Measurements from ENCODE around the gene P2RY12.

The P2RY12 gene

DNA sequence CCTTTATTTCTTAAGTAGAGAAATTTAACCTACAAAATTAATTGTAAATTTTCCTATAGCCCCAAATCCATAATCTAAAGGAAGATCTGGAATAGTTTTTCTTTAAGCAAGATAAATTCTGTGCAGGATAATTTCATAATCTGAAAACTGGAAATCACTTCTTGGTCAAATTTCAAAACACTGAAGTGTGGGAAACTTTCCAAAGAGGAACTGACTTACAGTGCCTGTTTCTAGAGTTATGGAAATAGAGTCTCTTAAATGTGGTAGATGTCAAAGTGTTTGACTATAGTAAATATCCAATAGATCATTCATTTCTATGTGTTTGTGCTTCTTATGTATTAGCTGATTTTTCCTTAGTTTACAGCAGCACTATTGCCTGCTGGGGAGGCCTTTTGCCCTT, 53.7 kb downstream of the P2RY12 start:
- Mint-ChIP-seq H3K27ac (no peak overlapping the region), H3K4me3 (no peak overlapping the region), H3K9me3 (no peaks in the 10 kb centered on the region), H3K36me3 (ENCODE audit: low read depth) (no peaks in the 10 kb centered on the region), H3K4me1 (no peaks in the 10 kb centered on the region), H3K27me3 (ENCODE audit: low read depth) (no peaks in the 10 kb centered on the region)
- TF ChIP-seq, protein P1, sequence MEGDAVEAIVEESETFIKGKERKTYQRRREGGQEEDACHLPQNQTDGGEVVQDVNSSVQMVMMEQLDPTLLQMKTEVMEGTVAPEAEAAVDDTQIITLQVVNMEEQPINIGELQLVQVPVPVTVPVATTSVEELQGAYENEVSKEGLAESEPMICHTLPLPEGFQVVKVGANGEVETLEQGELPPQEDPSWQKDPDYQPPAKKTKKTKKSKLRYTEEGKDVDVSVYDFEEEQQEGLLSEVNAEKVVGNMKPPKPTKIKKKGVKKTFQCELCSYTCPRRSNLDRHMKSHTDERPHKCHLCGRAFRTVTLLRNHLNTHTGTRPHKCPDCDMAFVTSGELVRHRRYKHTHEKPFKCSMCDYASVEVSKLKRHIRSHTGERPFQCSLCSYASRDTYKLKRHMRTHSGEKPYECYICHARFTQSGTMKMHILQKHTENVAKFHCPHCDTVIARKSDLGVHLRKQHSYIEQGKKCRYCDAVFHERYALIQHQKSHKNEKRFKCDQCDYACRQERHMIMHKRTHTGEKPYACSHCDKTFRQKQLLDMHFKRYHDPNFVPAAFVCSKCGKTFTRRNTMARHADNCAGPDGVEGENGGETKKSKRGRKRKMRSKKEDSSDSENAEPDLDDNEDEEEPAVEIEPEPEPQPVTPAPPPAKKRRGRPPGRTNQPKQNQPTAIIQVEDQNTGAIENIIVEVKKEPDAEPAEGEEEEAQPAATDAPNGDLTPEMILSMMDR (IDR thresholded peaks at IDR 0.05; ENCODE audit: unreplicated experiment in 3 of 3), result no peak

DNA sequence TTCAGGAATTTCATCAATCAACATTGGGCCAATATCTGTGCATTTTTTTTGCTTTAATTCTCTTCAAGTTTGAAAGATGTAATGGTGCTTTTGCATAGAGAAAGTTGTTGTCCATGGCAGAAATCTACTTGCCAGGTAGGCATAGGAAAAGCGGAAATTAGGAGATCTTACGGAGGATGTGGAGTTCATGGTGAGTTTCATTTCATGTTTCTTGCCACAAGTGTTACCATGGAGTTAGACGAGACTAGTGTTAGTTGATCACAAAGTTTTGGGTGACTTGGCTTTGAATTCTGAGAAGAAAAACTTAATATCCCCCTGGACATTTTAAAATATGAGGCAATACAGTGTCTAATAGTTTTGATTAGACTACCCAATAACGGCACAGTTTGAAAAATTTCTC, 54.2 kb downstream of the P2RY12 start:
- Mint-ChIP-seq H3K9me3 (no peaks in the 10 kb centered on the region), H3K4me3 (no peak overlapping the region), H3K27me3 (ENCODE audit: low read depth) (no peaks in the 10 kb centered on the region), H3K36me3 (ENCODE audit: low read depth) (no peaks in the 10 kb centered on the region), H3K4me1 (no peaks in the 10 kb centered on the region), H3K27ac (no peak overlapping the region)
- TF ChIP-seq, protein P1 (IDR thresholded peaks at IDR 0.05; ENCODE audit: unreplicated experiment in 3 of 3), result no peak

DNA sequence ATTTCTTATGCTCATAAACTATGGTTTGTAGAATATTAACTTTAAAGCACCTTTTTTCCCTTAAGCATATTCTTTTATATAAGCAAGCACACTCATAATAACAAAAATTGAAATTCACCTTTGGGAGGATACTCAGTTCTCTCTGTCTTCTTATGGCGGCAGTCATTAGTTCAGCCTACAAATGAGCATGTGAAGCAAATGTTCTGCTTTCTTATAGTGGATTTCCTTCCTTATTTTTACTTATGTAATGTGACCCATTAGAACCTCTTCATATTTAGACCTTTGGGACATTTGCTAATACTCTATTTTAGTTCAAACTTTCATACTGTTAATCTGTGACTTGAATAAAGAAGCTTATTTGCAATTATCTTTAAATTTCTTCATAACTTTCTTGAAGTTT, 55.2 kb downstream of the P2RY12 start, which contains the start of gene P2RY13:
Gene P2RY13 (minus strand): TSS at position 187 of the 400 bp plus-strand sequence. CDS start 21 bp downstream, at position 166.
- Mint-ChIP-seq H3K27ac (no peak within 1 kb of the TSS), H3K4me1 (no peaks in the 10 kb centered on the region), H3K4me3 (no peak within 1 kb of the TSS), H3K36me3 (ENCODE audit: low read depth) (no peaks in the 10 kb centered on the region), H3K9me3 (no peaks in the 10 kb centered on the region), H3K27me3 (ENCODE audit: low read depth) (no peaks in the 10 kb centered on the region)
- TF ChIP-seq, protein P1 (IDR thresholded peaks at IDR 0.05; ENCODE audit: unreplicated experiment in 3 of 3), result no peak

DNA sequence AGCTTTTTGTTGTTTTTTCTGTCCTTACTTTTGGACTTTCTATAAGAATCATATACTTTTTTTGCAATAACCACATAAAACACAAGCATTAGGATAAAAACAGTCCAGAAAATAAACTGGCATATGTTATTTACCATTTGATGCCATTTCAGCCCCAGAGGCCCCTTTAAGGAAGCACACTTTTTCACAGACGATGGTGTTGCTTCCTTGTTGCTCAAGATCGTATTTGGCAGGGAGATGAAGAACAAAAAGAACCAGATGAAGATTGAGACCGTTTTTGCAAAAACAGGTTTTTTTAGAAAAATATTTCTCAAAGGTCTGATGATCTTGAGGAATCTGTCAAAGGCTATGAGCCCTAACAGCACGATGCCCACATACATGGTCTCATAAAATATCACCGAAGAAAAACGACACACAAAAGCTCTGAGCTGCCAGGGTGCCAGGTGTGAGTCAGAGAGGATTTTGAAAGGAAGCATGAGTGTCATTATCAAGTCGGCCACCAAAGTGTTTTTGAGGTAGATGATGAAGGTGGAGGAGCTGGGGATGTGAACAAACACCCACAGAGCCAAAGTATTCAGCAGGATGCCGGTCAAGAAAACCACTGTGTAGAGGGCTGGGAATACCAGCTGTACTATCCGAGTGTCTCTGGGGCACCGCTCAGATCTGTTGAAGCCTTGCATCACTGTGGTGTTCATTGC, 56.1 kb downstream of the P2RY12 start:
- TF ChIP-seq, protein P1 (IDR thresholded peaks at IDR 0.05; ENCODE audit: unreplicated experiment in 3 of 3), result no peak
- Mint-ChIP-seq H3K9me3 (no peaks in the 10 kb centered on the region), H3K36me3 (ENCODE audit: low read depth) (no peaks in the 10 kb centered on the region), H3K4me1 (no peaks in the 10 kb centered on the region), H3K27ac (no peak overlapping the region), H3K27me3 (ENCODE audit: low read depth) (no peaks in the 10 kb centered on the region), H3K4me3 (no peak overlapping the region)

DNA sequence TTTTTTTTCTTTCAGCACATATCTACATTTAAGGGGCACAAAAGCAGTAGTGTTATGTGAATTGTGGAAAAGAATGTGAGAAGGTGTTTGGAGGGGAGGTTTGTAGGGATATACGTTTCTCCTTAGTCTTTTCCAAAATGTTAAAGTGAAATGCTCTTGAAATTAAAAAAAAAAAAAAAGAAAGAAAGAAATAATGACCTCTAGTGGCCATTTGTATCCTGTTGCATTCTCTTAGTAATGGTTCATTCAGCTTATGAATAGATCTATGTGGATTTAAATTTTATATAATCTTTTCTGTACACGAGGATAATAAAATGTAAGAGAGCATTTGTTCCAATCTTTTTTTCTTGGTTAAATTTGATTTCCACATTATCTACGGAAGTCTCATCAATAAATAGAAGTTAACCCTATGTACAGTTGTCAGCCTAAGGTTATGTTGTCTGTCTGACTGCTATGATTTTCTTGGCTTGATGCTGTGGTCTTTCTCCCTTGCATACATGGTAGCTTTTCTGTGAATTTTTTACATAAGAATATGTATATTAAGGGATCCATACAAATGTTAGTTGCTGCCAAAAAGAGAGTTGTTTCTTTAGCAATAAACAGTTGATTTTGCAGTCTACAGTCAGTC, 56.9 kb downstream of the P2RY12 start:
- H3K36me3 Mint-ChIP-seq (ENCODE audit: low read depth), result no peaks in the 10 kb centered on the region
- no peaks in the 10 kb centered on the region for H3K4me1 Mint-ChIP-seq
- H3K4me3 Mint-ChIP-seq, result no peak overlapping the region
- TF ChIP-seq, protein P1 (IDR thresholded peaks at IDR 0.05; ENCODE audit: unreplicated experiment in 3 of 3), result peak; percentile 50 to 68 (median 58)
- H3K27ac Mint-ChIP-seq, result no peak overlapping the region
- no peaks in the 10 kb centered on the region for H3K27me3 Mint-ChIP-seq (ENCODE audit: low read depth)
- no peaks in the 10 kb centered on the region for H3K9me3 Mint-ChIP-seq

DNA sequence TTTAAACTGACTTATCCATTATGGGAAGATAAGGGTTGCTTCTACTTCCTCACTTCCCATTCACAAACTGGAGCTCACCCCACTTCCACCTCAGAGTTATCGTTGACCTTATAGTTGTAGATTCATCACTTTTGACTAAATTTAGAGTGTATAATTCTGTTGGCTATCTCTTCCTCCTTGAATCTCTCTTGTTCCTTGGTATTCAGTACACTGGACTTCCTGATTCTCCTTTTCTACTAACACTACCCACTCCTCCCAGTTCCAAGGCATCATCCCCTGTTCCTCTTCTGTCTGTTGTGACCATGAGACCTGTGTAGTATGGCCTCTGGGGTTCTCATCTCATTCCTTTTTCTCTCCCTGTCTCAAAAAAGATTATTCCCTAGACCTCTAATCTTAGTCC, 62.0 kb downstream of the P2RY12 start:
- Mint-ChIP-seq H3K9me3 (no peaks in the 10 kb centered on the region), H3K4me3 (no peak overlapping the region), H3K27ac (no peak overlapping the region), H3K4me1 (no peaks in the 10 kb centered on the region), H3K27me3 (ENCODE audit: low read depth) (no peaks in the 10 kb centered on the region), H3K36me3 (ENCODE audit: low read depth) (no peaks in the 10 kb centered on the region)
- TF ChIP-seq, protein P1 (IDR thresholded peaks at IDR 0.05; ENCODE audit: unreplicated experiment in 3 of 3), result no peak
